Large intestine (tissue), 1 donor: Measurements from ENCODE around the gene SLC8A2. TPM values are rescaled to one million over a fixed set of nuclear protein-coding genes. Genes with fewer than 3 reads are reported as not detected.

Experiments
- polyA plus RNA-seq: library from polyadenylated mRNA; unstranded; fragments of 120-200 nt; gene quantifications from one replicate; pipeline ENCODE4 v1.2.1, GENCODE V29; 2013

Gene SLC8A2
- polyA plus RNA-seq, 1 donor = 0.54 TPM

Other genes starting within 250 kb of the SLC8A2 start
- 2.1 TPM for gene BBC3, start 240.7 kb downstream of the SLC8A2 start, polyA plus RNA-seq
- gene CCDC9, start 215.4 kb downstream of the SLC8A2 start, polyA plus RNA-seq = 23.2 TPM
- gene INAFM1, start 197.0 kb downstream of the SLC8A2 start, polyA plus RNA-seq = 9.2 TPM
- gene C5AR1, start 162.0 kb downstream of the SLC8A2 start, polyA plus RNA-seq = 2.0 TPM
- 0.25 TPM for gene C5AR2, start 139.7 kb downstream of the SLC8A2 start, polyA plus RNA-seq
- gene DHX34, start 122.6 kb downstream of the SLC8A2 start, polyA plus RNA-seq = 13.6 TPM
- 19.7 TPM for gene MEIS3, start 52.4 kb downstream of the SLC8A2 start, polyA plus RNA-seq
- 9.4 TPM for gene KPTN, start 12.3 kb upstream of the SLC8A2 start, polyA plus RNA-seq
- gene NAPA, start 43.2 kb upstream of the SLC8A2 start, polyA plus RNA-seq = 87.9 TPM
- gene ZNF541, start 101.3 kb upstream of the SLC8A2 start, polyA plus RNA-seq = 0.19 TPM
- gene BICRA, start 137.2 kb upstream of the SLC8A2 start, polyA plus RNA-seq = 11.9 TPM
- 31.4 TPM for gene EHD2, start 241.5 kb upstream of the SLC8A2 start, polyA plus RNA-seq